Testis (tissue), 3 donors: ENCODE data around the gene ATP1B1. TPM values are rescaled to one million over a fixed set of nuclear protein-coding genes. Genes with fewer than 3 reads are reported as not detected.

Experiments
- DNase-seq: peaks from one replicate; pipeline ENCODE4 v3.0.0-alpha.2; 2019
- H3K27ac ChIP-seq, 2 donors: fragments of 200-600 bp; sonication (generic); one replicate each; pipeline ENCODE4 v1.5.1; 2019
- H3K27me3 ChIP-seq: fragments of 200-600 bp; sonication (generic); one replicate; pipeline ENCODE4 v1.5.1; 2019
- H3K36me3 ChIP-seq: fragments of 200-600 bp; sonication (generic); one replicate; pipeline ENCODE4 v1.5.1; 2017; ENCODE audit warnings: low read depth; ENCODE audit errors: missing control alignments
- H3K4me1 ChIP-seq: fragments of 200-600 bp; sonication (generic); one replicate; pipeline ENCODE4 v1.5.1; 2019
- H3K4me3 ChIP-seq, 2 donors: fragments of 200-600 bp; sonication (generic); one replicate each; pipeline ENCODE4 v1.5.1; 2017 to 2019
- H3K9me3 ChIP-seq: fragments of 200-600 bp; sonication (generic); one replicate; pipeline ENCODE4 v1.5.1; 2017
- CTCF ChIP-seq, 3 experiments: fragments of 450-650 bp in 2 of 3; fragments of 200-600 bp in 1 of 3; sonication (generic) in 1 of 3; IDR thresholded peaks; one replicate each; pipeline ENCODE4 v1.5.1; 2016 to 2019; ENCODE audit warnings: antibody characterized with exemption in 3 of 3, mild to moderate bottlenecking in 2 of 3, moderate library complexity in 1 of 3
- POLR2A ChIP-seq: fragments of 450-650 bp; IDR thresholded peaks from one replicate; pipeline ENCODE4 v1.6.1; 2017; ENCODE audit warnings: antibody characterized with exemption, mild to moderate bottlenecking, moderate library complexity
- WGBS, 2 donors: methylation state at CpG; one replicate each; pipeline ENCODE4 v1.1.5; 2018; 5-methylcytosine and 5-hydroxymethylcytosine counted together
- intact Hi-C: fragments of 100-400 bp; cut with DNase I; formaldehyde crosslinking; loops from one replicate; pipeline ENCODE4 v1.15.1; 2023; ENCODE audit warnings: low total_unique reads
- polyA plus RNA-seq: library from polyadenylated mRNA; stranded (reverse); fragments of 350-450 nt; fragmentation: Illumina TruSeq; extraction: RNeasy Lipid Tissue Mini Kit (QIAGEN cat#74804); gene quantifications from one replicate; pipeline ENCODE4 v1.2.3, GENCODE V29; 2014; ENCODE audit warnings: low read depth, low replicate concordance; ENCODE audit not compliant: insufficient read depth
- total RNA-seq, 2 donors: library from RNA; depleted of rRNA; stranded (reverse); fragments of >200 nt; gene quantifications; one replicate each; pipeline ENCODE4 v1.2.3, GENCODE V29; 2016

The ATP1B1 gene
- total and polyA plus RNA-seq, 3 donors from 2014 or later, result 98.3 to 160 (median 131) TPM

- Histone ChIP-seq H3K27me3 (no peaks in the 10 kb centered on the region), H3K9me3 (no peaks in the 10 kb centered on the region), H3K27ac (no peak overlapping the region), H3K4me3 (no peak overlapping the region), H3K4me1 (peaks cover 28% of the 10 kb centered on the region), H3K36me3 (no peaks in the 10 kb centered on the region)
- 74 to 92% methylated on average over 2 of the region's 2 CpGs for WGBS, 2 donors
- TF ChIP-seq POLR2A (no peak), CTCF (IDR thresholded peaks at IDR 0.05) (no peak)
- intact Hi-C loops, result no loop called here
- no peak for DNase-seq
These were observed 10.5 kb downstream of the ATP1B1 start for GRCh38 chr1:169117014-169117413.

GRCh38 chr1:169117599-169117998, 11.1 kb downstream of the ATP1B1 start:
- Histone ChIP-seq H3K4me1 (peaks cover 22% of the 10 kb centered on the region), H3K9me3 (no peaks in the 10 kb centered on the region), H3K4me3 (no peak overlapping the region), H3K27ac (no peak overlapping the region), H3K27me3 (no peaks in the 10 kb centered on the region), H3K36me3 (no peaks in the 10 kb centered on the region)
- DNase-seq, result no peak
- WGBS, 2 donors, result 67 to 80% methylated on average over 1 of the region's 1 CpG
- intact Hi-C loops, result no loop called here
- TF ChIP-seq POLR2A (no peak), CTCF (IDR thresholded peaks at IDR 0.05) (no peak)

- intact Hi-C loops, result no loop called here
- DNase-seq, result no peak
- Histone ChIP-seq H3K4me3 (no peak overlapping the region), H3K9me3 (no peaks in the 10 kb centered on the region), H3K27ac (no peak overlapping the region), H3K36me3 (no peaks in the 10 kb centered on the region), H3K4me1 (peaks cover 17% of the 10 kb centered on the region), H3K27me3 (no peaks in the 10 kb centered on the region)
- TF ChIP-seq POLR2A, result no peak
- no peak for TF ChIP-seq CTCF (IDR thresholded peaks at IDR 0.05)
- WGBS, 2 donors, result 85% methylated on average over 4 of the region's 4 CpGs
These were observed 11.7 kb downstream of the ATP1B1 start for GRCh38 chr1:169118227-169118626.

- no peaks in the 10 kb centered on the region for H3K9me3 ChIP-seq
- DNase-seq, result no peak
- peaks cover 10% of the 10 kb centered on the region for H3K4me1 ChIP-seq
- no peak for TF ChIP-seq POLR2A
- no peak for TF ChIP-seq CTCF (IDR thresholded peaks at IDR 0.05)
- no peak overlapping the region for H3K27ac ChIP-seq
- intact Hi-C loops, result no loop called here
- no peaks in the 10 kb centered on the region for H3K27me3 ChIP-seq
- no peak overlapping the region for H3K4me3 ChIP-seq
- WGBS, 2 donors, result 66 to 68% methylated on average over 5 of the region's 5 CpGs
- no peaks in the 10 kb centered on the region for H3K36me3 ChIP-seq
These were observed 12.9 kb downstream of the ATP1B1 start for GRCh38 chr1:169119405-169119804.

- H3K4me3 ChIP-seq, result no peak overlapping the region
- H3K27me3 ChIP-seq, result no peaks in the 10 kb centered on the region
- intact Hi-C loops, result no loop called here
- H3K36me3 ChIP-seq, result no peaks in the 10 kb centered on the region
- DNase-seq, result no peak
- WGBS, 2 donors, result 59 to 74% methylated on average over 5 of the region's 5 CpGs
- peaks cover 10% of the 10 kb centered on the region for H3K4me1 ChIP-seq
- TF ChIP-seq POLR2A (no peak), CTCF (IDR thresholded peaks at IDR 0.05) (no peak)
- H3K9me3 ChIP-seq, result no peaks in the 10 kb centered on the region
- no peak overlapping the region for H3K27ac ChIP-seq
These were observed 13.6 kb downstream of the ATP1B1 start for GRCh38 chr1:169120066-169120465.
